Measurements from ENCODE around the gene NEK6.

NEK6 gene

GRCh38 chr9:124321416-124321815 lies 63.7 kb downstream of the NEK6 start:
- DNase-seq (ENCODE audit: low read depth, low spot score), result no peak

GRCh38 chr9:124321935-124322334 lies 64.2 kb downstream of the NEK6 start:
- no peak for DNase-seq (ENCODE audit: low read depth, low spot score)

- DNase-seq (ENCODE audit: low read depth, low spot score), result no peak
Measured at GRCh38 chr9:124322618-124323432, 65.1 kb downstream of the NEK6 start.

GRCh38 chr9:124323904-124324303 lies 66.2 kb downstream of the NEK6 start:
- no peak for DNase-seq (ENCODE audit: low read depth, low spot score)

GRCh38 chr9:124325816-124326215 lies 68.1 kb downstream of the NEK6 start:
- no peak for DNase-seq (ENCODE audit: low read depth, low spot score)

GRCh38 chr9:124326378-124326777 lies 68.6 kb downstream of the NEK6 start:
- no peak for DNase-seq (ENCODE audit: low read depth, low spot score)

- DNase-seq (ENCODE audit: low read depth, low spot score), result no peak
Measured at GRCh38 chr9:124327491-124327890, 69.7 kb downstream of the NEK6 start.

- DNase-seq (ENCODE audit: low read depth, low spot score), result no peak
Measured at GRCh38 chr9:124328285-124328684, 70.5 kb downstream of the NEK6 start.

- DNase-seq (ENCODE audit: low read depth, low spot score), result no peak
Measured at GRCh38 chr9:124329206-124329792, 71.5 kb downstream of the NEK6 start.

- DNase-seq (ENCODE audit: low read depth, low spot score), result no peak
Measured at GRCh38 chr9:124330011-124330697, 72.4 kb downstream of the NEK6 start.

GRCh38 chr9:124331580-124331979 lies 73.8 kb downstream of the NEK6 start:
- no peak for DNase-seq (ENCODE audit: low read depth, low spot score)

- no peak for DNase-seq (ENCODE audit: low read depth, low spot score)
Measured at GRCh38 chr9:124332361-124333202, 74.8 kb downstream of the NEK6 start.

- no peak for DNase-seq (ENCODE audit: low read depth, low spot score)
Measured at GRCh38 chr9:124333203-124333579, 75.4 kb downstream of the NEK6 start.

- DNase-seq (ENCODE audit: low read depth, low spot score), result no peak
Measured at GRCh38 chr9:124334568-124335319, 77.0 kb downstream of the NEK6 start.

- DNase-seq (ENCODE audit: low read depth, low spot score), result no peak
Measured at GRCh38 chr9:124335320-124335707, 77.6 kb downstream of the NEK6 start.

GRCh38 chr9:124337562-124337961 lies 79.8 kb downstream of the NEK6 start:
- DNase-seq (ENCODE audit: low read depth, low spot score), result no peak

GRCh38 chr9:124339603-124340146 lies 81.9 kb downstream of the NEK6 start:
- DNase-seq (ENCODE audit: low read depth, low spot score), result no peak

- no peak for DNase-seq (ENCODE audit: low read depth, low spot score)
Measured at GRCh38 chr9:124340219-124341069, 82.7 kb downstream of the NEK6 start.

- no peak for DNase-seq (ENCODE audit: low read depth, low spot score)
Measured at GRCh38 chr9:124341455-124342170, 83.9 kb downstream of the NEK6 start.
